ENCODE data around the gene CEP41. TPM values are rescaled to one million over a fixed set of nuclear protein-coding genes. Genes with fewer than 3 reads are reported as not detected.

CEP41 gene
- polyA plus RNA-seq, 6 donors from 2014 or later = 6.2 to 20.7 (median 10.3) TPM

- peaks cover 0 to 5% (median 0%) of the 10 kb centered on the region in 3 donors for H3K27me3 Mint-ChIP-seq
- peaks cover 6 to 19% (median 12%) of the 10 kb centered on the region in 7 donors for H3K9me3 Mint-ChIP-seq
- H3K27ac Mint-ChIP-seq = peak overlapping the region in 1 of 6 donors; percentile 78
Measured at GRCh38 chr7:130374507-130374906, 66.3 kb downstream of the CEP41 start.

DNA sequence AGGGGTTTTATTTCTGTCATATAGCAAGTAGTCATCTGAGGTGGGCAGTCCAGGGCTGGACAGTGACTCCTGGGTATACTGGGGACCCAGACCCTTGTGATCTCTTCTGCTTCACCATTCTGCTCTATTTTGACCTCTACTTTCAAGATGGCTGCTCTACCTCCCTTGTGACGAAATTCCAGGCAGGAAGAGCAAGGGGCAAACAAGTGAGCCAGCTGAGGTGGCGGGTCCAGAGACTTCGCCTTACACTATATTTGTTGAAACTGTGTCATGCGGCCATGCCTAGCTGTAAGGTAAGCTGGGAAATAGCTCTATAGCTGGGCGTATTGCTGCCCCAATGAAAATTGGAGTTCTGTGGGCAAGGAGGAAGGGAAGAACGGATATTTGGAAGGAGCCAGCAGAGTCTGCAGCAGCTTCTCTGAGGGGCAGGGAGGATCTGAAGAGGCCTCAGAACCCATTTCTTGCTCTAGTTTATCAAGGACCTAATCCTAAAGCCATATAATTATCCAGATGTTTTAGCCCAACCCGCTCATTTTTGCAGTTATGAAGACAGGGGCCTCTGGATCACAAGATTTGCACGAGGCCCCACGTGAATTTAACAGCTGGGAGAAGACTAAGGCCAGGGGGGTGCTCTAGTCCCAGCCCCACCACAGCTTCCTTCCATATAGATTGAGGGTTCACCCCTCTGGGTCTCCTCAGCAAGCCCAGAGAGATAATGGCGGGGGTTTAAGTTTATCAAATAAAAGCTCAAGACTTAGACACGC lies 68.2 kb downstream of the CEP41 start:
- DNase-seq = no peak
- H3K36me3 Mint-ChIP-seq = no peaks in the 10 kb centered on the region

More at GRCh38 chr7:130374507-130374906, 66.3 kb downstream of the CEP41 start:
- H3K36me3 Mint-ChIP-seq = no peaks in the 10 kb centered on the region
- no peak overlapping the region for H3K4me3 Mint-ChIP-seq
- DNase-seq (no peak), ATAC-seq (ENCODE audit: low read depth in 2 of 2) (no peak)
- H3K4me1 Mint-ChIP-seq = peaks cover 0 to under 1% (median 0%) of the 10 kb centered on the region in 3 donors

GRCh38 chr7:130371046-130371445 lies 69.8 kb downstream of the CEP41 start:
- Mint-ChIP-seq H3K4me1 (peaks cover 0 to 3% (median 0%) of the 10 kb centered on the region in 3 donors), H3K27ac (no peak overlapping the region), H3K36me3 (no peaks in the 10 kb centered on the region), H3K4me3 (no peak overlapping the region), H3K9me3 (peaks cover 0 to 8% (median 4%) of the 10 kb centered on the region in 7 donors), H3K27me3 (peaks cover 0 to 5% (median 0%) of the 10 kb centered on the region in 3 donors)
- DNase-seq (no peak), ATAC-seq (ENCODE audit: low read depth in 2 of 2) (no peak)

More for the DNA sequence above, 68.2 kb downstream of the CEP41 start:
- peak overlapping the region in 1 of 6 donors; percentile 17 for H3K27ac Mint-ChIP-seq
- ATAC-seq (ENCODE audit: low read depth in 2 of 2) = no peak
- H3K9me3 Mint-ChIP-seq = peaks cover 6 to 19% (median 12%) of the 10 kb centered on the region in 7 donors
- peaks cover 0 to 5% (median 0%) of the 10 kb centered on the region in 3 donors for H3K27me3 Mint-ChIP-seq
- peaks cover 0 to 3% (median 0%) of the 10 kb centered on the region in 3 donors for H3K4me1 Mint-ChIP-seq
- no peak overlapping the region for H3K4me3 Mint-ChIP-seq

- ATAC-seq (ENCODE audit: low read depth in 2 of 2) (no peak), DNase-seq (no peak)
- Mint-ChIP-seq H3K27me3 (peaks cover 0 to 5% (median 0%) of the 10 kb centered on the region in 3 donors), H3K27ac (no peak overlapping the region), H3K4me1 (peaks cover 0 to 3% (median 0%) of the 10 kb centered on the region in 3 donors), H3K4me3 (no peak overlapping the region), H3K36me3 (no peaks in the 10 kb centered on the region), H3K9me3 (no peaks in the 10 kb centered on the region)
Measured at GRCh38 chr7:130369831-130370550, 70.8 kb downstream of the CEP41 start.

DNA sequence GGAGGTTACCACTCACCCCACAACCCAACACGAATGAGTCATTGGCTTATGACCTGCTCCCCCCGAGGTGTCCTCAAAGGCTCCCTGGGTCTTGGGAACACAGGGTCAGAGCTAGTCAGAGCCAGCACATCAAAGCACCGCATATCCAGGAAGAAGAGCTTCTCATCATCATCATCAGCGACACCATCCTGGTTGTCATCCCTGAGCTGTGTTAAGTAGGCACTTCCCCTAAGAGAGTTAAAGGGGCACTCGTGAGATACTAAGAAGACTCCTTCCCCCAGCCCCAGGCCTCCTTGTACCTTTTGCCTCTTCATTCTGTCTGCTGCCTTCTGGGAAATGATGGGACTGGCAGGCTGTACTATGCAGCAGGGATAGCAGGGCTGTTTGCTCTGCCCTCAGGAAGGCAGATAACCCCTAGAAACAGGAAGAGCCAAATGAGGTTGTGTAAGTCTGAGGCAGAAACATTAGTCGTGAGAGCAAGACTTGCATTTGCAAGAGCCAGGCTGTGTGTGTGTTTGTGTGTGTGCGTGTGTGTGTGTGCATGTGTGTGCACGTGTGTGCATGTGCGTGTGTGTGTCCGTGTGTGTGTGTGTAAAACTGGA lies 71.6 kb downstream of the CEP41 start:
- no peaks in the 10 kb centered on the region for H3K36me3 Mint-ChIP-seq
- no peak for ATAC-seq (ENCODE audit: low read depth in 2 of 2)
- no peaks in the 10 kb centered on the region for H3K9me3 Mint-ChIP-seq
- H3K27me3 Mint-ChIP-seq = peaks cover 0 to 5% (median 0%) of the 10 kb centered on the region in 3 donors
- peaks cover 0 to 3% (median 0%) of the 10 kb centered on the region in 3 donors for H3K4me1 Mint-ChIP-seq
- H3K27ac Mint-ChIP-seq = no peak overlapping the region
- H3K4me3 Mint-ChIP-seq = peak overlapping the region in 1 of 8 donors; percentile 24
- no peak for DNase-seq

- Mint-ChIP-seq H3K27ac (no peak overlapping the region), H3K4me1 (peaks cover 0 to 3% (median 0%) of the 10 kb centered on the region in 3 donors), H3K36me3 (no peaks in the 10 kb centered on the region), H3K9me3 (no peaks in the 10 kb centered on the region), H3K4me3 (no peak overlapping the region), H3K27me3 (peaks cover 0 to 5% (median 0%) of the 10 kb centered on the region in 3 donors)
- no peak for DNase-seq
- no peak for ATAC-seq (ENCODE audit: low read depth in 2 of 2)
Measured at GRCh38 chr7:130367836-130368746, 72.7 kb downstream of the CEP41 start.

DNA sequence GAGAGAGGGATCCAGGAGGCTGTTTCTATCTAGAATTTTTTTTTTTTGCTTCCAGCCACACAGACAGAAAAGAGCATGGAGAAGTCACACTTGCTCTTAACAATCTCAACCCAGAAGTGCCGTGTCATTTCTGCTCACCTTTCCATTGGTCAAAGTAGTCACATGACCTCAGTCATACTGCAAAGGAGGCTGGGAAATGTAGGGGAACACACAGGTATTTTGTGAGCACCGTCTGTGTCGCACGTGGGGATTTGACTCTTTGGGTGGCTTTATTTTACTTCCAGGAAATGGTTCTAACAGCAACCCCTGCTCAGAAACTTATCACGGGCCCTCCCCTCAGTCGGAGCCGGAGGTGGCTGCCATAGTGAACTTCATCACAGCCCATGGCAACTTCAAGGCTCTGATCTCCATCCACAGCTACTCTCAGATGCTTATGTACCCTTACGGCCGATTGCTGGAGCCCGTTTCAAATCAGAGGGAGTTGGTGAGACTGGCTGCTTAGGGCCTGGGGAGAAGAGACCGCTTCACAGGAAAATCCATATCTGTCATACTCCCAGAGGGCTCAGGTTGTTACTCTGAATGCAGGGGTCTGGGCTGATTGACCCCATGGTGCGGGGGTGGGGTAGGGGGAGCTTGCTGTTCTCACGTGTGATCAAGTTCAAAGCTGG lies 73.6 kb downstream of the CEP41 start:
- Mint-ChIP-seq H3K27ac (no peak overlapping the region), H3K4me1 (peaks cover 0 to 3% (median 0%) of the 10 kb centered on the region in 3 donors), H3K27me3 (peaks cover 0 to 4% (median 0%) of the 10 kb centered on the region in 3 donors), H3K4me3 (no peak overlapping the region), H3K9me3 (no peaks in the 10 kb centered on the region), H3K36me3 (no peaks in the 10 kb centered on the region)
- DNase-seq (no peak), ATAC-seq (ENCODE audit: low read depth in 2 of 2) (no peak)

GRCh38 chr7:130366564-130366963 lies 74.3 kb downstream of the CEP41 start:
- Mint-ChIP-seq H3K36me3 (no peaks in the 10 kb centered on the region), H3K27me3 (no peaks in the 10 kb centered on the region), H3K27ac (no peak overlapping the region), H3K4me3 (no peak overlapping the region), H3K4me1 (peaks cover 0 to 3% (median 0%) of the 10 kb centered on the region in 3 donors), H3K9me3 (no peaks in the 10 kb centered on the region)
- ATAC-seq (ENCODE audit: low read depth in 2 of 2) (no peak), DNase-seq (no peak)

- ATAC-seq (ENCODE audit: low read depth in 2 of 2) (no peak), DNase-seq (no peak)
- Mint-ChIP-seq H3K4me1 (peaks cover 0 to 3% (median 0%) of the 10 kb centered on the region in 3 donors), H3K9me3 (peaks cover 0 to 4% (median 0%) of the 10 kb centered on the region in 7 donors), H3K27ac (no peak overlapping the region), H3K4me3 (no peak overlapping the region), H3K27me3 (no peaks in the 10 kb centered on the region), H3K36me3 (no peaks in the 10 kb centered on the region)
Measured at GRCh38 chr7:130365511-130366441, 75.0 kb downstream of the CEP41 start.

DNA sequence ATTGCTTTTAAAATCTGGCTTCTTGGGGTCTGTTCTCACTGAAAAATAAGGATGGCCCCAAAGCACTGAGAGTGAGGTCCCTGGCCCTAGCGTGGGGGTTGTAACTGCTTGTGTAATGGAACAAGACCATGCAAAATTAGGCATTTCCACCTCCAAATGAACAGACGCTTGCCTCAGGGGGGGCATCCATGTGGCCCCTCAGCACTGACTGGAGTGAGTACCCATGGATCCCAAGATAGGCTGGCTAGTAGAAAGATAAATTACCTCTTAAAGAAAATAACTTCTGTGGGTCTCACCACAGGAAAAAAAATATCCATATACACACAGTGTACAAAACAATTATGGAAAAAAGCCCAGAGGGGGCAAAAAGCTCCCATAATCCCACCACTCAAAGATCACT lies 75.7 kb downstream of the CEP41 start:
- no peak overlapping the region for H3K27ac Mint-ChIP-seq

GRCh38 chr7:130364451-130364850 lies 76.4 kb downstream of the CEP41 start:
- peaks cover 3% of the 10 kb centered on the region in 2 donors for H3K36me3 Mint-ChIP-seq

More for the DNA sequence above, 75.7 kb downstream of the CEP41 start:
- Mint-ChIP-seq H3K9me3 (peaks cover 0 to 7% (median 5%) of the 10 kb centered on the region in 7 donors), H3K36me3 (no peaks in the 10 kb centered on the region), H3K4me3 (no peak overlapping the region), H3K4me1 (peaks cover 0 to 3% (median 0%) of the 10 kb centered on the region in 3 donors), H3K27me3 (no peaks in the 10 kb centered on the region)
- DNase-seq = no peak
- no peak for ATAC-seq (ENCODE audit: low read depth in 2 of 2)

More at GRCh38 chr7:130364451-130364850, 76.4 kb downstream of the CEP41 start:
- ATAC-seq (ENCODE audit: low read depth in 2 of 2) = no peak
- no peak for DNase-seq
- no peak overlapping the region for H3K4me3 Mint-ChIP-seq
- no peaks in the 10 kb centered on the region for H3K27me3 Mint-ChIP-seq
- H3K27ac Mint-ChIP-seq = no peak overlapping the region
- peaks cover 0 to 13% (median 10%) of the 10 kb centered on the region in 7 donors for H3K9me3 Mint-ChIP-seq
- H3K4me1 Mint-ChIP-seq = peaks cover 0 to 2% (median 0%) of the 10 kb centered on the region in 3 donors

All from naive B cell (primary cell).